COLO668 (cell line): Measurements from ENCODE around the gene COL9A3.

Experiments used
- DNase-seq: peaks from one replicate; lab custom pipeline; 2025; ENCODE audit not compliant: unreplicated experiment; lab: John Stamatoyannopoulos, UW

The COL9A3 gene

DNA sequence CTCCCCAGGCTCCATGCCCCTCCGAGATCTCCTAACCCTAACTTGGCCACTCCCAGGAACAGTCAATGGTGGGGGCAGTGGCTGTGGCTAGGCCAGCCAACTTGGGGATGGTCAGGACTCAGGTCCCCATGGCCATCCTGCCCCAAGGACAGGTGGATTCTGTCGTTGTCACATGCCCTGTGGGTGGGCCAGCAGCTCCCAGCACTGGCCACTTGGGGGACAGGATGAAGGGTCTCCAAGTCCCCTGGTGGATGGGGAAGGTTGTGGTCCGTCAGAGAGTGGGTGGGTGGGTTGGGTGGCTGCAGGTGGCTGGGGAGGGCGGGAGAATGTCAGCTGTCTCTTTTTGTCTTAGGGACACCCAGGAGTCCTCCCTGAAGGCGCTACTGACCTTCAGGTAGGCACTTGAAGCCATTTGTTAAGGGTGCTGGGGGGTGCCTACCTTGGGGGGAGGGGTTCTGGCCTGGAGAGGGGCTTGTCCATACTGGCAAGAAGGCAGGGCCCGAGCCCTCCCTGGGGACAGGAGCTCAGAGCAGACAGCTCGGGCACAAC is 5.5 kb downstream of the COL9A3 start:
- no peak for DNase-seq

DNA sequence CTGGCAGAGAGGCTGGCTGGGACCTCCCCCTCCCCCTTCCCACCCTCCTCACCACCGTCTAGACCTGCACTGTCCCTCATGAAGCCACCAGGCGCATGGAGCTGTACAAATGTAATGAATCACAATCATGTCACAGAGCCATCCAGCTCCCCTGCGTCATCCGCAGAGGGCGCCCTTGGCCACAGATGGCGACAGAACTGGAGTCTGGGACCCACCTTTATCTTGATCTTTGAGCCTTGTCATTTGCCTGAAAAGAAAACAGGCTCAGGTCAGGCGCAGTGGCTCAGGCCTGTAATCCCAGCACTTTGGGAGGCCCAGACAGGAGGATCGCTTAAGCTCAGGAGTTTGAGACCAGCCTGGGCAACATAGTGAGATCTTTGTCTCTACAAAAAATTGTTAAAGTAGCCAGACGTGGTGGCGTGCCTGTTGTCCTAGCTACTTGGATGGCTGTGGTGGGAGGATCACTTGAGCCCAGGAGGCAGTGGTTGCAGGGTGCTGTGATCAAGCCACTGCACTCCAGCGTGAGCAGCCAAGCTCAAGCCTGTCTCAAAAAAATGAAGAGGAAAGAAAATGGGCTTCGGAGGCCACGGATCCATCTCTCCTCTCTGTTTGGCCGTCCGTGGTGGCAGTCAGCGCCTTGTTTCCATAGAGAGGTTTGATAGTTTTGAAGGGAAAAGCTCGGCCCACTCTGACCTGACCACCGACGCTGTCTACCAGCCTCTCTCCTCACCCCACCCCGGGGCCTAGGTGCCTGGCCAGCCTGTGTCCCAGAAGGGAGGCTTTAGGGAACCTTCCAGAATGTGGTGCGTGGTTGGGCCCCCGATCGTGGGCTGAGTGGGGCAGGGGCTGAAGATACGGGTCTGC is 6.2 kb downstream of the COL9A3 start:
- peak; percentile 73 for DNase-seq

- no peak for DNase-seq
These were observed 7.0 kb downstream of the COL9A3 start for GRCh38 chr20:62823688-62824475.

GRCh38 chr20:62824476-62825332 is 7.9 kb downstream of the COL9A3 start:
- peak; percentile 30 for DNase-seq

- no peak for DNase-seq
These were observed 8.6 kb downstream of the COL9A3 start for GRCh38 chr20:62825333-62825985.

GRCh38 chr20:62825986-62826645 is 9.3 kb downstream of the COL9A3 start:
- DNase-seq = no peak

DNA sequence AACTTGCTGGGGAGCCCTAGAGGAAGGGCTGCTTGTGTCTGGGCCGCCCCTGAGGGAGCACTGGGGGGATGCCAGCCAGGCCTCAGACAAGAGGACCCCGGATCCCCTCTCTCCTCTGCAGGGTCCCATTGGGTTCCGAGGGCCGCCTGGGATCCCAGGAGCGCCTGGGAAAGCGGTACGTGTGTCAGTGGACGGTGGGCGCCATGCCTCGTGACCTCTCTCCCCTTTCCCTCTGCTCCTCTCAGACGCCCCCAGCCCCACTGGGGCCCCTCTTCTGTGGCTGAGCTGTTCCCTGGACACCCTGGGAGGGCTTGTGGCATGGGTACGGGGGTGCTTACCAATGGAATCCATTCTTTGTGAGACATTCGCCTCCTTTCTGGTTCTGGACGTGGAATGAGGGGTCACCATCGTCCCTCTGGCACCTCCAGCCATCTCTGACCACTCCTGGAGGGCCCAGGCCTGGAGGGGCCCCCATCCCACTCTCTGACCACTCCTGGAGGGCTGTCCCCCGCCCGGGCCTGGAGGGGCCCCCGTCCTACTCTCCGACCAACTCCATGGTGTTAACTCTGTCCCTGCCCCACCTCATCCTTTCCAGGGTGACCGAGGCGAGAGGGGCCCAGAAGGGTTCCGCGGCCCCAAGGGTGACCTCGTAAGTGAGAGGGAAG is 9.9 kb downstream of the COL9A3 start:
- DNase-seq = no peak

DNA sequence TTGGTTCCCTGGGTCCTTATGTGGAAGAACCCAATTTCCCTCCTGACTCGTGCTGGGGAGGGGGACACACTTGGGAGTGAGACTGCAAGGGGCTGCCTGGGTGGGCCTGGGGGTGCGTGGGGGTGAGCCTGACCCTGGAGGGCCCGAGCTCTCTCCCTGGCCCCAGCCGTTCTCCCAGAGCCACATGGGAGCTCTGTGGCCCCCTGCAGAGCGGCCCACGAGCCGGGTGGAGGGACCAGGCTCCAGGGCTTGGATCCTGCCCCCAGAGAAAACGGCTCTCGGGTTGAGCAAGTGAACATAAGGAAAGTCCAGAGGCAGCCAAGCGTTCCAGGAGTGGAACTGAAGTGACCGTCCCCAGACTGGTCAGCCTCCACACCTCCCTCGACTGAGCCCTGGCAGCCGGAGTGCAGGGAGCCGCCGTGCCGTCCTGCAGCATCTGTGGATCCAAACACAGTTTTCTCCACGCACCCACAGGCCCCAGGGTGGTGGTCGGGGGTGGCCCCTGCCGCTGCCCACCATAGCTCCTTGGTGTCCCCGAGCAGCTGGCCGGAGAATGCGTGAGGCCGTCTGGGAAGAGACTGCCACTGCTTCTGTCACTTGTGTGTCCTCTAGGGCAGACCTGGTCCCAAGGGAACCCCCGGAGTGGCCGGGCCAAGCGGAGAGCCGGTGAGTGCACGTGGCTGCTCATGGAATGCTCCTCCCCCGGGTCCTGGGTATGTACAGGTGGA is 10.6 kb downstream of the COL9A3 start:
- peak; percentile 13 for DNase-seq

- no peak for DNase-seq
These were observed 11.2 kb downstream of the COL9A3 start for GRCh38 chr20:62828051-62828450.

DNA sequence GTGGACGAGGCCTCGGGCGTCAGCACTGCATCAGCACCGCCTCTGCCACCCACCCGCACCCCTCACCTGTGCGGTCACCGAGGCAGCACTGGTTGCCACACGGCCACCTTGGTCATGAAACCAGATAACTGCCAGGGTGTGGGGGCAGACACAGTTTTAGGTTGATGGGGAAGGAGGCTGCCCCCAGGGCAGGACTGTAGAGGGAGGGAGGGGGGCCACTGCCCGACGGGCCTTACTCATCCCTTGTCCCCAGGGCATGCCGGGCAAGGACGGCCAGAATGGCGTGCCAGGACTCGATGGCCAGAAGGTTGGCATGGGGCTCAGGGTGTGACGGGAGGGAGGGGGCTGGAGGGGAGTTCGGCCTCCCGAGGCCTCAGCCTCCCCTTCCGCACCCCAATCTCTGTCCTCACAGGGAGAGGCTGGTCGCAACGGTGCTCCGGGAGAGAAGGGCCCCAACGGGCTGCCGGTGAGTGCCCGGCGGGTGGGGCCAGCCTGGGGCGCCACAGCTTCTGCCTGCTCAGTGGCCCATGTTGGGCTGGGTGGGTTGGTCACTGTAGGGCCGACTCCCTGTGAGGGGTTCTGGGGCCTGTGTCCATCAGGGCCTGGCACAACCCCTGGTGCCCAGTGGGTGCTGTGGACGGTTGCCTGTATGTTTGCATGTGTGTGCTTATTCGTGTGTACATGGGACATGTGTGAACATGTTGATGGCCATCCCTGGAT is 11.8 kb downstream of the COL9A3 start:
- no peak for DNase-seq

- no peak for DNase-seq
These were observed 12.7 kb downstream of the COL9A3 start for GRCh38 chr20:62829231-62830230.

DNA sequence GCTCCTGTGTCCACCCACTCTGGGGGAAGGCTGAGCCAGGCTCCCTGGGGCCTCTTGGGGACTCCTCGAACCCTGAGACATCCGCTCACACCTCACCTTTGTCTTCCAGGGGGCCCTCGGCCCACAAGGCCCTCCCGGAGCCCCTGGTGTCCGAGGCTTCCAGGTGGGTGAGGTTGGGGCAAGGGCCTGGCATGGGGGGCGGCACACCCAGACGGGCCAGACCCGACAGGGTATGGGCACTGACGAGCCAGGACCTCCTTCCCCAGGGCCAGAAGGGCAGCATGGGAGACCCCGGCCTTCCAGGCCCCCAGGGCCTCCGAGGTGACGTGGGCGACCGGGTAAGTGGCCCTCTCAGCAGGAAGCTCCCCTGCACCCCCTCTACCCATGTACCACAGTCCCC is 13.4 kb downstream of the COL9A3 start:
- no peak for DNase-seq

GRCh38 chr20:62830821-62831220 is 14.0 kb downstream of the COL9A3 start:
- DNase-seq = no peak

- no peak for DNase-seq
These were observed 14.5 kb downstream of the COL9A3 start for GRCh38 chr20:62831361-62831788.

- DNase-seq = no peak
These were observed 15.0 kb downstream of the COL9A3 start for GRCh38 chr20:62831854-62832211.

- peak; percentile 37 for DNase-seq
These were observed 15.5 kb downstream of the COL9A3 start for GRCh38 chr20:62832212-62832922.
